Thoracic aorta (tissue), 2 donors: ENCODE measurements around the gene PCBP1. TPM values are rescaled to one million over a fixed set of nuclear protein-coding genes. Genes with fewer than 3 reads are reported as not detected.

ENCODE experiments used
- ATAC-seq: fragments of 150-250 bp; one replicate; pipeline ENCODE4 v1.8.0; 2017; ENCODE audit warnings: low read depth; ENCODE audit not compliant: insufficient number of reproducible peaks, low FRiP score
- DNase-seq: peaks from one replicate; pipeline ENCODE4 v3.0.0-alpha.2; 2020; ENCODE audit warnings: low spot score
- H3K27ac ChIP-seq, 2 donors: fragments of 200-600 bp; sonication (generic); 1 replicate in 1 of 2; 2 replicates in 1 of 2; pipeline ENCODE4 v1.5.1; 2016; ENCODE audit warnings: mild to moderate bottlenecking in 2 of 2, moderate library complexity in 2 of 2
- H3K27me3 ChIP-seq: fragments of 200-600 bp; sonication (generic); replicated peaks from 2 replicates; pipeline ENCODE4 v1.6.0; 2016; ENCODE audit warnings: mild to moderate bottlenecking; ENCODE audit not compliant: insufficient read depth
- H3K36me3 ChIP-seq: fragments of 200-600 bp; sonication (generic); one replicate; pipeline ENCODE4 v1.5.1; 2016
- H3K4me1 ChIP-seq, 2 donors: fragments of 200-600 bp; sonication (generic); 1 replicate in 1 of 2; 2 replicates in 1 of 2; pipeline versions ENCODE4 v1.5.1 to v1.6.0; 2016; ENCODE audit warnings: low read depth in 2 of 2, mild to moderate bottlenecking in 1 of 2; ENCODE audit not compliant: control insufficient read depth in 1 of 2
- H3K4me3 ChIP-seq: fragments of 200-600 bp; sonication (generic); 2 replicates; pipeline ENCODE4 v1.5.1; 2016; ENCODE audit warnings: mild to moderate bottlenecking
- H3K9me3 ChIP-seq: fragments of 200-600 bp; sonication (generic); 2 replicates; pipeline ENCODE4 v1.5.1; 2016
- CTCF ChIP-seq: fragments of 200-600 bp; sonication (generic); IDR thresholded peaks from one replicate; pipeline ENCODE4 v1.5.1; 2019; ENCODE audit warnings: antibody characterized with exemption
- total RNA-seq, 2 donors: library from RNA; depleted of rRNA; stranded (reverse); fragments of >200 nt; gene quantifications; one replicate each; pipeline versions ENCODE4 v1.1.0 to v1.2.3, GENCODE V29; 2016

The PCBP1 gene
- total RNA-seq, 2 donors from 2014 or later: 153 to 235 TPM

DNA sequence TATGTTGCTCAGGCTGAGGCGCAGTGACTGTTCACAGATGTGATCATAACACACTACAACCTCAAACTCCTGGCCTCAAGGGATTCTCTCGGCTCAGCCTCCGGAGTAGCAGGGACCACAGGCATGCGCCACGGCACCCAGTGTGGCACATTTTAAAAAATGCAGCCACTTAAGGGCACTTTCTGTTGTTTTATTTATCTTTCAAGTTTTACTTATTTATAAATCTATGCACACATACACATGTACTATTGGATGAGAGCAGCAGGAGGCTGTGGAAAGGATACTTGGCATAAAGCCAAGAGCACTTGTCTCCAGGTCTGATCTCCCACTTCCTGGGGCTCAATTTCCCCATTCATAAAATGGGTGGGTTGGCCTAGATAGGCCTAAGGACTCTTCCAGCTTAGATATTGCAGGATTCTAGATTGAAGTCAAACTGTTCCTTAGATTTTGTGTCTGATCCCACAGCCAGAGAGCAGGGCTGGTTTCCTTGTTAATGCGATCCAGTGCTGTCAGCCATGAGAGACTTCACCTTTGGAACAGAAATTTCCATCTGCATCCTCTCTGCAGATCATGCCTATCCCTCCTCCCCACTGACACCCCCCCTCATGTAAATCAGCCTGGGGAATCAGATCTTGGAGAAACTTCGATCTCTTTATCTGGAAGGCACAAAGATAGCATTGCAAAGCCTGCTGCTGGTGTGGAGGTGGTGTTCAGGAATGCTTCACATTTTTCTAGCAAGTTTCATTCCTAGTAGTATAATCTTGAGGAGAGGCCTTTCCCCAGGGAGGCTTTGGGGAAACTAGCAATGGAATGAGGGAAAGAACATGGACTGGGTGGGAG, 24.7 kb downstream of the PCBP1 start:
- H3K36me3 ChIP-seq: no peaks in the 10 kb centered on the region
- H3K9me3 ChIP-seq: no peaks in the 10 kb centered on the region
- no peak for TF ChIP-seq CTCF
- H3K27ac ChIP-seq: peak overlapping the region; percentile 26 to 67
- peaks cover 23 to 37% of the 10 kb centered on the region in 2 donors for H3K4me1 ChIP-seq
- DNase-seq: no peak
- peak; percentile 23 for ATAC-seq
- H3K4me3 ChIP-seq: no peak overlapping the region
- no peaks in the 10 kb centered on the region for H3K27me3 ChIP-seq

GRCh38 chr2:70113359-70114070, 26.2 kb downstream of the PCBP1 start:
- Histone ChIP-seq H3K27me3 (no peaks in the 10 kb centered on the region), H3K36me3 (no peaks in the 10 kb centered on the region), H3K9me3 (no peaks in the 10 kb centered on the region), H3K4me1 (peaks cover 19 to 37% of the 10 kb centered on the region in 2 donors), H3K27ac (peak overlapping the region; percentile 45 to 61), H3K4me3 (no peak overlapping the region)
- TF ChIP-seq CTCF: no peak
- ATAC-seq (no peak), DNase-seq (no peak)

- ATAC-seq: no peak
- Histone ChIP-seq H3K4me1 (peaks cover 19 to 34% of the 10 kb centered on the region in 2 donors), H3K27me3 (no peaks in the 10 kb centered on the region), H3K4me3 (no peak overlapping the region), H3K9me3 (no peaks in the 10 kb centered on the region), H3K36me3 (no peaks in the 10 kb centered on the region), H3K27ac (no peak overlapping the region)
- TF ChIP-seq CTCF: no peak
- DNase-seq: no peak
Measured at GRCh38 chr2:70115646-70116442, 28.6 kb downstream of the PCBP1 start.

- Histone ChIP-seq H3K36me3 (no peaks in the 10 kb centered on the region), H3K27me3 (no peaks in the 10 kb centered on the region), H3K27ac (peak overlapping the region; percentile 32 to 47), H3K4me1 (peaks cover 11 to 30% of the 10 kb centered on the region in 2 donors), H3K4me3 (no peak overlapping the region), H3K9me3 (no peaks in the 10 kb centered on the region)
- no peak for TF ChIP-seq CTCF
- DNase-seq (no peak), ATAC-seq (no peak)
Measured at GRCh38 chr2:70116936-70117552, 29.8 kb downstream of the PCBP1 start.
